Measurements from ENCODE around the gene STXBP5.

- no peak for TF ChIP-seq CTCF (IDR thresholded peaks at IDR 0.05)
- no peak for TF ChIP-seq POLR2A (IDR thresholded peaks at IDR 0.05)
- TF ChIP-seq EP300 (IDR thresholded peaks at IDR 0.05): no peak
These were observed 47.3 kb upstream of the STXBP5 start for GRCh38 chr6:147156799-147157382.
